Measurements from ENCODE around the gene KLHL13.
"Not testable (repeated sequence)": the region's sequence is repeated elsewhere in the genome, so short reads cannot be mapped to it uniquely, and the experiment has no call there.

KLHL13 gene

DNA sequence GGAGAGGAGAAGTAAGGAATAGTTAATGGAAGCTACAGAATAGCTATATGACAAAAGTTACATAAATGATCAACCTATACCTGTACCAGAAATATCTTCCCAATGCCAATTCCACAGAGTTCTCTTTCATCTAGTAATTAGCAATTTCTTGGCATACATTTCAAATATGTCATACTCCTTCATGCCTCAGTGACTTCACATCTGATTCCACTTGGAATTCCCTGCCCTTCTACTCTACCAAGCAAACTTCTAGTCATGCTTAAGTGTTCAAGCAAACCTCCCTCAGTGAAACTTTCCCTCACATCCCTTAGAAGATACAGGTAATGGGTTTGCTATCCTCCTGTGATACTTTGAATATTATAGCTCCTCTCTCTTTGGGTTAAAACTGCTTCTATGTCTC is 127.1 kb downstream of the KLHL13 start:
- DNase-seq, result no peak

DNA sequence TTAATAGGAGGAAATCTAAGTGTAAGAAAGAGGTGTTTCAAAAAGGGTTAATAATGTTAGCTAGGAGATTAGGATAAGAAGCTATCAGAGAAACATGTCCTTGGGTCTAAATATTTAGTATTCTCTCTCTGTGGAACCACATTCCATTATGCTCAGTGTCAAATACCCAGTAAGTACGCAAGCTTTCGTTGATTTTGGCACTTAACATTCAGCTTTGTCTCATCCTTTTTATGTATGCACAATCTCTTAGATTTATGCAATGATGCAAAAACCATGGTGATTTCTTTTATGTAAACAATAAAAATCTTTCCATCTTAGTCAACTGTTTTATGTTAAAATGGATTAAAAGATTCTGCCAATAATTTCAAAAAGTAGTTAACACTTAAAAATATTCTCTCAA is 129.2 kb downstream of the KLHL13 start:
- no peak for DNase-seq

DNA sequence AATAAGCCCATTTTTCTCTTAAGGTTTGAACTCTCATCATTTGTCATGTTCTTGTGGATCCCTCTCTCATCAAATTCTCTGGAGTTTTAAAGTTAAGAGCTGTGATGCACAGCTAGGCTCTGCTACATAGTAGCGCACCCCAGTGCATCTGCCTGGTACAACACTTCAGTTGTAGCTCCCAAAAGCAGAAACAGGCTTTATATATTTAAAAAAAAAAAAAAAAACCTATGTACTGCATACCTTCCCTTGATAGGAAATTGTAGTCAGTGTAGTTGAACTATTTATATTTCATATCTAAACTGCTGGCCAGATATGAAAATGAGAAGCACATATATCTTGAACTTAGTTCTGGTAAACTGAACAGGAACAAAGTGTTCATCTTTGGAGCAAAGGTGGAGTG is 131.4 kb downstream of the KLHL13 start:
- DNase-seq, result no peak

GRCh38 chrX:117982694-117983392 is 133.8 kb downstream of the KLHL13 start:
- DNase-seq, result no peak

- DNase-seq, result no peak
Observed at GRCh38 chrX:117978402-117978801, 138.2 kb downstream of the KLHL13 start.

DNA sequence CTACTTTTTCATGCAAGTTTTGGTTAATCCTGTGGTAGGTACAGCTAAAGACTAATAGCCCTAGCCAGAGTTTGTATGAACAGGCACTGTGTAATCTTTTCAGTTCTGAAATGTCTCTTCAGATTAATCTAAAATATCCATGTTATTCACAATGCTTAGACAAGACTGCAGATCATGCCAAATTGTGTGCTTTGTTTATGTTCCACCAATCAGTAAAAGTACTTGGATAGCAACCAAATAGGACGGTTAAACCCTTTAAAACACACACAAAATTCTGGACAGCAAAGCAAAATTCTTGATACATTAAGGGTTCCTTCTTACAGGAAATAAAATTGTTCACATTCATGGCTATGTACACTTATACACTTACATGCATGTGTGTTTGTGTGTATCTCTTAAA is 139.1 kb downstream of the KLHL13 start:
- no peak for DNase-seq

DNA sequence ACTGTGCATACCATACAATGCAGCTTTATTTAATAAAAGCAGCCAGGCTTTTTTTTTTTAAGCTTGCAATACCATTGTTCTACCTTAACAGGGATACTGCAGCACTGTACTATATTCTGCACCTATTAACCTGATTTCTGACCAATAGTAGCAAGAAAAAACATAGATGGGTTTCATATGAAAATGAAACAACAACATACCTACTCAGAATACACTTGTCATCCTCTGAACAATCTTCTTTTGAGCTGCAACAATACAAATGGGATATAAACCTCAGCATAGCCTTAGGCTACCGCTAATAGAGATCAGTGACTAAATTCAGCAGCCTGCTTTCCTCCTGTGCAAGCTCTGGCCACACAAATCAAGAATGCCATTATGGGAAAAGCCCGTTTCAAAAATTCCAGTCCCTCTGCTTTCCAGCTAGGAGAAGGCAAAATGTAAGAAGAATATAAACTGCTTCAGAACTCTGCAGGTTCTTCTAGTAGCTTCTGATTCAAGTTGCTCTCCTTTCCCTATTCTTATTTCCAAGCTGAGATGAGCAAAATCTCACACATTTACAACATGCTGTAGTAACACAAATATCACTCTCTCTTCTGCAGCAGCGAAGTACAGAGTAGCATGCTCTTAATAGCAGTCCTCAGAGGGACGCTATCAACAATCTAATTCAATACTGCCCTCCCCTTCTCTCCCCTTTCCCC is 143.4 kb downstream of the KLHL13 start:
- no peak for DNase-seq

- DNase-seq, result no peak
Observed at GRCh38 chrX:117972711-117973109, 143.9 kb downstream of the KLHL13 start.

- no peak for DNase-seq
Observed at GRCh38 chrX:117969782-117970181, 146.8 kb downstream of the KLHL13 start.

DNA sequence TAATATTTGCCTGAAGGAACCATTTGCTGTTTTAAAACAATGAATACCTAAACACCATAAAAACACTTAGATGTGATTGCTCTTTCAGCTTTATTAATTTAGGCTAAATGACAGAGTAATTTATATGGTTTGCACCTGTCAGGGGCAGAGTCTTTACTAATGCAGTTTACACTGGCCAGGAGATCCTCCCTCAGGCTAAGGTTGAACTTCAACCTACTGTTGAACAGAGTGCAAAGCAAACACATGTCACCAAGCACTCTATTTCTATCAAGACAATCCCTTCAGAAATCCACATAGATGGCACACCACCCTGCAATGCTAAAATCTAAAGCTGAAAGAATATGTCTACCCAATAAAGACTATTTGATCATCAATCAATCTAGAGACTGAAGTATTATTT is 147.3 kb downstream of the KLHL13 start:
- no peak for DNase-seq

- no peak for DNase-seq
Observed at GRCh38 chrX:117959045-117959444, 157.6 kb downstream of the KLHL13 start.

- DNase-seq, result no peak
Observed at GRCh38 chrX:117957128-117957527, 159.5 kb downstream of the KLHL13 start.

GRCh38 chrX:117939296-117939695 is 177.3 kb downstream of the KLHL13 start:
- not testable (repeated sequence) for DNase-seq

DNA sequence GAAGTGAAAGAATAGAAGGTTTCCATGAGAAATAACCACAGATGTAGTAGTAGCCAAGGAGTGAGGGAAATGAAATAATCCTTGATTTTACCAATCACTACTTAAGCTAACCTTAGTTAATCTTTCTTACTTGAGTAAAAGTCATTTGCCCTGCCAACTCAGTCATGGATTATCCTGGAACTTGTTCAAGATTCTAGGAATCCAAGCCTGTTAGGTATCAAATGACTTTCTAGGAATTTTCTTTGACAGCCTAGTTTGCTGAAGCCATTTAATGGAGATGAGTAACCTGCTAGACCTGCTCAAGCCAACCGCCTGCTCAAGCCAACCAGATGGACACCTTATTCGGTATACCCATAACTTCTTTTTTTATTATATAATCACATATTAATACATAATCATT is 180.5 kb downstream of the KLHL13 start:
- no peak for DNase-seq

GRCh38 chrX:117930116-117930515 is 186.5 kb downstream of the KLHL13 start:
- not testable (repeated sequence) for DNase-seq

DNA sequence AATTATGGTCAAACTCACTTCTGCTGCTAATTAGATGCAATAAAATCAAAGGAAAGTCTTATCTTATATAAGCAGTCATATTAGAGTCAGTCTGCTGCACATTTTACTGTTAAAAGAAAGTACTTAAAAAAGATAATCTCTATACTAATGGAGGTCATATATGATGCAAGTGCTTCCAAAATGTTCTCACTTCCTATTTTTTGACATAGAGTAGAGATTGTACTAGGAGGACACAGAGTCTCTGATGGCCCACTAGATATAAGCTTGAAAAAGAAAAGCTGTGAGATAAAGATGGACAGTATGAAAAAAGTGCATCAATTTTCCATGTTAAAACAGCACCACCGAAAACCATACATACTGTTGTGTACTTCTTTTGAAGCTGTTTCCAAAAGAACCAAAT is 196.9 kb downstream of the KLHL13 start:
- DNase-seq, result no peak

DNA sequence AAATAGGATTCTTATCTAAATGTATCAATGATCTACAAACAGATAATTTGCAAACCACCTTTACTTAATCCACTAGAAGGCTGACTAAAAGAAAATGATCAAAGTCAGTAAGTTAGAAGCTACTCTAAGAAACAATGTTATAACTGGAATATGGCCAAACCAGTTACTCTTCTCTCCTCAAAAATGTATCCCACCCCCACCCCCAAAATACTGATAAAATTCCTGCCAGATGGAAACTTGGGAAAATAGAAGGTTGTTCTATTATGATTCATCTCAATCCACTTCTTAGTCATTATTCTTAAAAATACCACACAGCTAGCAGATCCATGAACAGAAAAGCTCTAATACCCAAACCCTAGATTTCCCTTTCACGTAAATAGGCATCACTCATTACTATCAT is 206.4 kb downstream of the KLHL13 start:
- DNase-seq, result no peak

- DNase-seq, result no peak
Observed at GRCh38 chrX:117898226-117898625, 218.4 kb downstream of the KLHL13 start.

GRCh38 chrX:117895418-117895817 is 221.2 kb downstream of the KLHL13 start:
- no peak for DNase-seq

GRCh38 chrX:117892469-117892868 is 224.1 kb downstream of the KLHL13 start:
- DNase-seq, result no peak

GRCh38 chrX:117871796-117872195 is 244.8 kb downstream of the KLHL13 start:
- no peak for DNase-seq

GRCh38 chrX:117860517-117860916 is 256.1 kb downstream of the KLHL13 start:
- no peak for DNase-seq

GRCh38 chrX:117854806-117855205 is 261.8 kb downstream of the KLHL13 start:
- no peak for DNase-seq

DNA sequence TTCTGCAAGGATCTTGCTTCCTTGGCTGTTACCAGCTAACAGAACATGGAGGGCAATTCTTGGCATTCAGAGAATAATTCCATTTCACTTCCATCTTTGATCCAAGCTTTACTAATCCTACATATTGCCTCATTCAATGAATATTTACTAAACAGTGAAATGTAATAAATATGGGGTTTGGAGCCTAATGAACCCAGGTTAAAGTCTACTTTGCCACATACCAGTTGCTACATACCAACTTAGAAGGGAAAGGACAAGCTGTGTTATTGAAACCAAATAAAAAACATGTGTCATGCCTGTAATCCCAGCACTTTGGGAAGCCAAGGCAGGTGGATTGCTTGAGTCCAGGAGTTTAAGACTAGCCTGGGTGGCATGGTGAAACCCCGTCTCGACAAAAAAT is 265.6 kb downstream of the KLHL13 start:
- no peak for DNase-seq
